Peyer's patch (tissue), 4 donors: Measurements from ENCODE around the gene RFC1. TPM values are rescaled to one million over a fixed set of nuclear protein-coding genes. Genes with fewer than 3 reads are reported as not detected.
A peak's percentile ranks its signal among the peaks of the same experiment; 100 is the strongest.
"Not testable (repeated sequence)": the region's sequence is repeated elsewhere in the genome, so short reads cannot be mapped to it uniquely, and the experiment has no call there.

Experiments
- DNase-seq, 3 donors: peaks; one replicate each; pipeline ENCODE4 v3.0.0-alpha.2; 2017 to 2019
- H3K27ac ChIP-seq, 4 donors: fragments of 200-600 bp; sonication (generic); one replicate each; pipeline ENCODE4 v1.5.1; 2016 to 2019
- H3K27me3 ChIP-seq, 2 donors: fragments of 200-600 bp; sonication (generic); one replicate each; pipeline ENCODE4 v1.5.1; 2019
- H3K36me3 ChIP-seq, 3 donors: fragments of 200-600 bp; sonication (generic); one replicate each; pipeline ENCODE4 v1.5.1; 2016 to 2019
- H3K4me1 ChIP-seq, 4 donors: fragments of 200-600 bp; sonication (generic); one replicate each; pipeline ENCODE4 v1.5.1; 2016 to 2019
- H3K4me3 ChIP-seq, 4 donors: fragments of 200-600 bp; sonication (generic); 1 replicate in 3 of 4; 2 replicates in 1 of 4; pipeline ENCODE4 v1.5.1; 2016 to 2019; ENCODE audit warnings: mild to moderate bottlenecking in 1 of 4
- H3K9me3 ChIP-seq, 4 donors: fragments of 200-600 bp; sonication (generic); one replicate each; pipeline ENCODE4 v1.5.1; 2016 to 2019; ENCODE audit warnings: mild to moderate bottlenecking in 1 of 4
- CTCF ChIP-seq, 6 experiments: fragments of 450-650 bp in 4 of 6; fragments of 200-600 bp in 2 of 6; sonication (generic) in 1 of 6; IDR thresholded peaks; one replicate each; pipeline ENCODE4 v1.5.1; 2017 to 2019; ENCODE audit warnings: antibody characterized with exemption in 6 of 6, mild to moderate bottlenecking in 3 of 6, moderate library complexity in 1 of 6
- POLR2A ChIP-seq, 2 donors: fragments of 450-650 bp; IDR thresholded peaks; one replicate each; pipeline ENCODE4 v1.5.1; 2017; ENCODE audit warnings: antibody characterized with exemption in 2 of 2, mild to moderate bottlenecking in 2 of 2, moderate library complexity in 2 of 2
- total RNA-seq, 4 donors: library from RNA; depleted of rRNA; stranded (reverse); fragments of >200 nt; gene quantifications; one replicate each; pipeline ENCODE4 v1.1.0, GENCODE V29; 2016

RFC1 gene
- total RNA-seq, 4 donors from 2014 or later, result 15.0 to 49.5 (median 43.6) TPM

- TF ChIP-seq POLR2A (IDR thresholded peaks at IDR 0.05), result no peak
- TF ChIP-seq CTCF (IDR thresholded peaks at IDR 0.05), result peak in 1 of 6 experiments; percentile 12
- Histone ChIP-seq H3K4me3 (peak within 1 kb of the TSS in 2 of 4 donors; percentile 27 to 39), H3K4me1 (no peaks in the 10 kb centered on the region), H3K27me3 (no peaks in the 10 kb centered on the region), H3K9me3 (no peaks in the 10 kb centered on the region), H3K27ac (no peak within 1 kb of the TSS), H3K36me3 (no peaks in the 10 kb centered on the region)
- DNase-seq, result peak in 1 of 3 donors; percentile 67
Measured at GRCh38 chr4:39406763-39407583, 40.8 kb upstream of the RFC1 start, which contains the start of gene KLB. KLB (plus strand) TSS chr4:39406930; CDS start chr4:39406950, 20 bp downstream.

- not testable (repeated sequence) for DNase-seq, H3K27ac ChIP-seq, H3K9me3 ChIP-seq, H3K4me3 ChIP-seq, H3K4me1 ChIP-seq, H3K27me3 ChIP-seq, H3K36me3 ChIP-seq
Measured at GRCh38 chr4:39401640-39402039, 35.5 kb upstream of the RFC1 start.

GRCh38 chr4:39394706-39395105 is 28.5 kb upstream of the RFC1 start:
- no peaks in the 10 kb centered on the region for H3K36me3 ChIP-seq
- H3K9me3 ChIP-seq, result no peaks in the 10 kb centered on the region
- TF ChIP-seq POLR2A (IDR thresholded peaks at IDR 0.05) (no peak), CTCF (IDR thresholded peaks at IDR 0.05) (no peak)
- no peak for DNase-seq
- no peak overlapping the region for H3K27ac ChIP-seq
- no peaks in the 10 kb centered on the region for H3K27me3 ChIP-seq
- H3K4me1 ChIP-seq, result no peaks in the 10 kb centered on the region
- no peak overlapping the region for H3K4me3 ChIP-seq

GRCh38 chr4:39390603-39391002 is 24.4 kb upstream of the RFC1 start:
- no peak for DNase-seq
- Histone ChIP-seq H3K9me3 (no peaks in the 10 kb centered on the region), H3K4me3 (no peak overlapping the region), H3K27me3 (no peaks in the 10 kb centered on the region), H3K27ac (no peak overlapping the region), H3K4me1 (no peaks in the 10 kb centered on the region), H3K36me3 (no peaks in the 10 kb centered on the region)
- TF ChIP-seq CTCF (IDR thresholded peaks at IDR 0.05) (no peak), POLR2A (IDR thresholded peaks at IDR 0.05) (no peak)

- no peak overlapping the region for H3K27ac ChIP-seq
- no peaks in the 10 kb centered on the region for H3K9me3 ChIP-seq
- no peak overlapping the region for H3K4me3 ChIP-seq
- no peaks in the 10 kb centered on the region for H3K36me3 ChIP-seq
- DNase-seq, result no peak
- no peaks in the 10 kb centered on the region for H3K27me3 ChIP-seq
- no peaks in the 10 kb centered on the region for H3K4me1 ChIP-seq
- TF ChIP-seq POLR2A (IDR thresholded peaks at IDR 0.05), result no peak
- TF ChIP-seq CTCF (IDR thresholded peaks at IDR 0.05), result no peak
Measured at GRCh38 chr4:39384563-39384962, 18.4 kb upstream of the RFC1 start.

- Histone ChIP-seq H3K9me3 (no peaks in the 10 kb centered on the region), H3K4me1 (no peaks in the 10 kb centered on the region), H3K4me3 (no peak overlapping the region), H3K27me3 (no peaks in the 10 kb centered on the region), H3K36me3 (no peaks in the 10 kb centered on the region), H3K27ac (no peak overlapping the region)
- no peak for TF ChIP-seq POLR2A (IDR thresholded peaks at IDR 0.05)
- TF ChIP-seq CTCF (IDR thresholded peaks at IDR 0.05), result no peak
- DNase-seq, result no peak
Measured at GRCh38 chr4:39383690-39384089, 17.5 kb upstream of the RFC1 start.
